ENCODE measurements around the gene PRDM15. TPM values are rescaled to one million over a fixed set of nuclear protein-coding genes. Genes with fewer than 3 reads are reported as not detected.

The PRDM15 gene
- total RNA-seq, 1 experiment from 2014 or later = 8.0 TPM

- no peak for DNase-seq (ENCODE audit: low read depth)
Observed at GRCh38 chr21:41765420-41765821, 113.7 kb downstream of the PRDM15 start.

GRCh38 chr21:41764558-41765419, 114.4 kb downstream of the PRDM15 start:
- DNase-seq (ENCODE audit: low read depth) = no peak

DNA sequence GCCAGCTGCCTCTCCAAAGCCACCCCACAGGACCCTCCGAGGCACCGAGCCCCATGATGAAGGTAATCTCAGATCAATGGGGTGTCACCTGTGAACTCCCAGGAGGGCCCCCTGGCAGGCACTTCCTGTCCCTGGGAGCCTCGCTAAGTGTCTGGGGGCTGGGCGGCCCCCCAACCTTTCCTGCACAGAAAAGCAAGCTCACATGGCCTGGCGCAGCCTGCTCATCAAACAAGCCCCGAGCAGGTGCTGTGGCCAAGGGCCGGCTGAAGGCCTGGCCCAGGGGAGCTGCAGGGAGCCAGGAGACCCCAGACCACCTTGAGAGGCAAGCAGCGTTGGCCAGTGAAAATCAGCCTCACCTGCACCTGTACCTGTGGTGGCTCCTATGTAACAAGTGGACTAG, 115.1 kb downstream of the PRDM15 start:
- DNase-seq (ENCODE audit: low read depth) = no peak

DNA sequence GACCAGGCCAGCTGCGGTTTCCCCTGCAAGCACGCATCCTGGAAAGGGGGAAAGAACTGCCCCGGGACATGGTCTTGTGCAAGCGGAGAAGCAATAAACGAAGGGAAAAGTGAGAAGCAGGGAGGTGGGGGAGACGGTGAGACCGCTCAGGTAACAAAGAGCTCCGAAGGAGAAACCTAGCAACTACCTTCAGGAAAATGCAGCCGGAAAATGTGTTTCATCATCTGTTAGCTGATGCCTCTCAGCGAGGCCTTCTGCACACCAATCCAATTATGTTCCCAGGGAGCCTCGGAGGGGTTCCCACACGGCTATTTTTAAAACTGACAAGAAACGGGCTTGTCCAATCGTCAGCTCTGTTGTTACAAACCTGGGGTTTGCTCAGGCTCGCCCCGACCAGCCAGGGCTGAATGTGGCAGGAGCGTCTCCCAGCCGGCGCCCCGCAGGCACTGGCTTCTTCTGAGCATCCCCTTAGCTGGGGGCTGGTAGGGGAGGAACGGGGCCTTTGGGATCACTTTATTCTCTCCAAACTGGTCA, 115.7 kb downstream of the PRDM15 start:
- DNase-seq (ENCODE audit: low read depth) = no peak

GRCh38 chr21:41762753-41763152, 116.4 kb downstream of the PRDM15 start:
- DNase-seq (ENCODE audit: low read depth) = no peak

DNA sequence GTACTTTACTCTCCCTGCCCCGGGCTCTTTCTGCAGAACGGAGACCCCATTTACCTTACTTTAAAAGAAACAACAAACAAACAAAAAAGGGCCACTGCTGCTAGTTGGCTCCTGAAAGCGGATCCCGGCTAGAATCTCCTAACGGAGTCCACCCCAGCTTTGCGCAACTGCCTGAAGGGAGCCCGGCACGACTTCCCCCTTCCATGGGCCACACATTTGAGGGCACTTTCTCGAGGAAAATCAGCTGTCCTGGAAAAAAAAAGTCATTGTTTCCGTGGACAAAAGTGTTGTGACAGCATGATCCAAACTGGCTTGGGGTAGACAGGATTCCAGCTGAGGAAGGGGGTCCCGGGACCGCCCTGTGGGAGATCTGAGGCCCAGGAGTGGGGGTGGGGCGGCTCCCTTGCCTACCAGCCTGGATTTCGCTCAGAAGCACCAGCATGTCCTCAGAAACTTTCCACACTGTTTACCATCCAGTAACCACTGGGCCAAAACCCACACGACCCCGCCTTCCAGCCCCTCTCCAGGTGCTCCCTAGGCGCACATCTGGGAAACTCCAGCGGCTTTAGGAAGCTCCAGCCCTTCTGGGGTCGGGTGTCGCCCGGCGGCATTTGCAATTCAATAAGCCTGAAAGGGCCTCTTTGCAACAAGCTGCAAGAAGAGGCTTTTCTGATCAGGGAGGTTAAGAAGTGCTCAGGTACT, 117.1 kb downstream of the PRDM15 start:
- DNase-seq (ENCODE audit: low read depth) = no peak

GRCh38 chr21:41761211-41761933, 117.8 kb downstream of the PRDM15 start:
- DNase-seq (ENCODE audit: low read depth) = peak; percentile 100

GRCh38 chr21:41760411-41760810, 118.7 kb downstream of the PRDM15 start:
- no peak for DNase-seq (ENCODE audit: low read depth)

- DNase-seq (ENCODE audit: low read depth) = peak; percentile 82
Observed at GRCh38 chr21:41759926-41760325, 119.2 kb downstream of the PRDM15 start.

GRCh38 chr21:41759214-41759840, 119.8 kb downstream of the PRDM15 start:
- DNase-seq (ENCODE audit: low read depth) = peak; percentile 81

DNA sequence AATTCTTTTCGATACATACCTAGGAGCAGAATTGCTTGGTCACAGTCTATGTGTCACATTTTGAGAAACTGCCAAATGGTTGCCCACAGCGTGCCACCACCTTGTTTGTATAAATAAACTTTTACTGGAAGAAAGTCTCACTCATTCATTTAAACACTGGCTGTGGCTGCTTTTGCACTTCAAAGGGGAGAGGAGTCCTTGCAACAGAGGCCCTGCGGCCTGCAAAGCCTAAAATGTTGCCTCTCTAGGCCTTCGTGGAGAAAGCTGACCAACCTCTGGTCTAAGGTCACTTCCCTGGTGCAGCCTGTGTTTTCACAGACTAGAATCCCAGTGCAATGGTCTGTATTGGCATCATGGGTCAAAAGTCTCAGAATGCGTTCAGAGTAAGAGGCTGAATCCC, 120.6 kb downstream of the PRDM15 start:
- DNase-seq (ENCODE audit: low read depth) = peak; percentile 100

DNA sequence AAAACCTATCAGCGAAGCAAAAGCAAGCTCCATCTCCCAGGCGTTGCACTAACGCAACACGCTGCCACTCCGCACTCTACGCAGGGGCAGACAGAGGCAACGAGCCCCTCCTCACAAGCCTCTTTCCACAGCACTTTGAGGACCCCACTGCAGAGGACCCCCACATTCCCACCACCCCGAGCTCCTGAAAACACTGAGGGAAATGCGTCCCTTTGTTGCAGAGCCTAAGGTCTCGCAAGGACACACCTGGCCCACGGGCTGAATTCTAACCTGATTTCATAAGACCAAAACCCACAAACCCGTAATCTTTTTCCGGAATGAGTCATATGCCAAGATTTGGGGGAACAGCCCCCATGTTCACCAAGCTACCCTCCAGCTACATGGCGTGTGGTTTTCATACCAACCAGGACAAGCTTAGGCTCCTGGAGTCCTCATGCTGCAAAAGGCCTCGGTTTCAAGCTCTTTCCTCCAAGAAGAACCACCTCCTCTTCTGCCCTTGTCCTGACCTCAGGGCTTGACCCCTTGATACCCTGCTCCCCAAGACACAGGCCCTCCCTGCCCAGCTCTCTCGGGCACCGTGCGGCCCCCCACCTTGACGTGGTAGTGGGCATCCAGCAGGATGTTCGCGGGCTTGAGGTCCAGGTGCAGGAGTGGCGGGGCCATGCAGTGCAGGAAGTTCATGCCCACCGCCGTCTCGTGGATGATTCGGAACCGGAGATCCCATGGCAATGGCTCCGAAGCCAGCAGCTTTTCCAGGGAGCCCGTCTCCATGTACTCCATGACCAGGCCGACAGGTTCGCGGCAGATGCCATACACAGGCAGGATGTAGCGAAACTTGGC, 123.0 kb downstream of the PRDM15 start:
- DNase-seq (ENCODE audit: low read depth) = peak; percentile 47

DNA sequence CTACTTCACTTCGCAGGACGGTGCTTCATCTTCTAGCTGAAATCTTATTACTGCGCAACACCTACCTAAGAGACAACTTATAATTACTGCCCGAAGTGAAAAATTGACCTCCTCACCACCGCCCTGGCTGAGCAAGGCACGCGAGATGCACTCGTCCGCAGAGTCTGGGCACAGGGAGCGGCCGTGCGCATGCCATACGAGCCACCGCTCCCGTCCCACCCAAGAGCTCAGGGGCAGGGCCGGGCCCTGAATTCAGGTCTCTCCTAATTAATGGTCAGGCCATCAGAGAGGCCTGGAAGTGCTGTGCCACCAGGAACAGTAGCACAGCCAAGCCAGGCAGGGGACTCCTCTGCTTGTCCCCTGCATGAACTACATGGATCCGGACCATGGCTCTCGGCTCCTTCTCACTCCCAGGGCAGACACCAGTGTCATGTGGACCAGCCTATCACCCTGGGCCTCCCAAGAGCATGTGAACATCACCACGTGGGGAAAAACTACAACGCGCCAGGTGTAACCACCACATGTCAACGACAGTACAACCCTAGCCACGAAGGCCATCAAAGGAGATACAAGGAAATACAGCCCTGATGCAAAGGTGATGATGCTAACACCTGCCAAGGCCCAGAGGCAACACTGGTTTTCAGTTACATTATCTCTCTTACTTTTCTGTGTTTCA, 123.7 kb downstream of the PRDM15 start:
- DNase-seq (ENCODE audit: low read depth) = no peak

DNA sequence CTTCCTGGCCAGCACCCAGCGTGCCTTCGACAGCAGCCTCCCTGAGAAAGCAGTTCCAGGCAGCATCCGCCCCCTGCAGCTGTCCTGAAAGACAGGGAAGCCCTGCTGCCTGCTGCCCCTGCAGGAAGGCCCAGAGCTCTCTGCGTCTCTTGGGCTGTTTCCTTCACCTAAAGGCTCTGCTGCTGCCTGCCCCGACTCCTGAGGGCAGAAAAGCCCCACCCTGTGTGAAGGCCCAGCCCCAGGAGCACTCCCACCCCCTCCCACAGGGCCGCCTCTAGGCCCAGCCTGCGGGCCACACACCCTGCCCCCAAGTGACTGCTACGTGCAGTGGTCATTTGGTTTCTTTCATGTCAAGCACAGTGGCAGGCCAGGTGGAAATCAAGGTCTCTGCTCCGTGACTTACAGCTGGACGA, 124.7 kb downstream of the PRDM15 start:
- no peak for DNase-seq (ENCODE audit: low read depth)

GRCh38 chr21:41753006-41753898, 125.9 kb downstream of the PRDM15 start:
- DNase-seq (ENCODE audit: low read depth) = no peak

DNA sequence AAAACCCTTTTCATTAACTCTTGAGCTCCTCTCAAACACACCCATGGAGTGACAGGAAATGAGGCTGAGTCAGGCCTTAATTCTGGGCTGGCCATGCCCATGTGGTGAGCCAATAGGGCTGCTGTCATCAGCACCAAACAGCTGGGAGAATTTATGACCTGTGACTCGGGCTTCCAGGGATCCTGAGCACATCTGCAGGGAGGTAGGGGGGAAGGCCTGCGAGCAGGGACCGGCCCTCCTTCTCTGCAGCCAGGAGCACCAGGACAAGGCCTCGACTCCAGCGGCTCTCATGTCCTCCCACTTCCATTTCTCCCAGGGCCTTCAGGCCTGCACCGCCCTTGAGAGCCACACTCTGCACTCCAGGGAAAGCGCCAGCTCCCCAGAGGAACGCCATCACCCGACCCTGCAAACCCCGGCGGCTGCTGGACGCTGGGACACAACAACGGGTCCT, 126.9 kb downstream of the PRDM15 start:
- peak; percentile 89 for DNase-seq (ENCODE audit: low read depth)

- no peak for DNase-seq (ENCODE audit: low read depth)
Observed at GRCh38 chr21:41751611-41752011, 127.5 kb downstream of the PRDM15 start.

GRCh38 chr21:41750532-41751151, 128.5 kb downstream of the PRDM15 start:
- DNase-seq (ENCODE audit: low read depth) = no peak

GRCh38 chr21:41750051-41750450, 129.1 kb downstream of the PRDM15 start:
- DNase-seq (ENCODE audit: low read depth) = peak; percentile 68

All from M059J (cell line).